ENCODE data around the gene HSP90AB1.

The HSP90AB1 gene

DNA sequence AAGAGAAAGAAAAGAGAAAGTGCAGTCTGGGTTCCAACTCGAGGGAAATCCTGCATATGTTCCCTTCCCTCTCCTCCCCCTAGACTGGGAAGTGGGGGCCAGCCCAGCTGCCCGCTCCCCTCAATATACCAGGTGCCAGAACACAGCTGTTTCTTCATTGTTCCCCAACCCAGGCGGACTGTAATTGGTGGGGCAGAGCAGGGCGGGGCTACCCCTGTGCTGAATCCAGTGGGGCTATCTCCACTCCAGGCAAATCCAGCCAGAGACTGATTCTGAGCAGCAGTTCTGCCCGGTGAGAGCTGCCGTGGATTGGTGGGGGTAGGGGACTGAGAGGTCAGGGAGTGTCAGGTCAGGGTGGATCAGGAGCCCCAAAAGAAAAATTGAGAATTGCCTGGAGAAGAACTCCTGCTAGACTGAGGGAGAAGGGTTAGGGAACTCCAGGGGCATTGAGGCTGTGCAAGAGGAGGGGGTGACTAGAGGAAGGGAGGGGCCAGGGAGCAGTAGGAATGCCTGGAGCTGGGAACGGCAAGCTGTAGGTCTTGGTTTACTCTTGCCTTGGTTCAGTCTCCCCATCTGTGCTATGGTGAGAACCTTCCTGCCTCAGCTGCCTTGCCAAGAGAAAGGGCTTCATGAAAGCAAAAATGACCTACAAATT lies 30.1 kb upstream of the HSP90AB1 start, which contains the start of gene MYMX:
Gene MYMX, plus strand, starts transcription at position 250 of the 655 bp plus-strand sequence. CDS start 546 bp downstream, outside the sequence.
- Histone ChIP-seq H3K4me3 (ENCODE audit: low read depth in 1 of 2, low read length in 2 of 2) (peak within 1 kb of the TSS in 1 of 2 donors; percentile 35), H3K27ac (ENCODE audit: low read depth, low read length) (peak within 1 kb of the TSS; percentile 80), H3K27me3 (ENCODE audit: control insufficient read depth in 1 of 2, insufficient read depth in 2 of 2, low read length in 2 of 2) (no peaks in the 10 kb centered on the region), H3K4me1 (ENCODE audit: insufficient read depth, low read length) (peaks cover 49% of the 10 kb centered on the region), H3K36me3 (ENCODE audit: insufficient read depth, low read length) (no peaks in the 10 kb centered on the region), H3K9me3 (ENCODE audit: low read length) (no peaks in the 10 kb centered on the region), H3K9ac (ENCODE audit: low read length) (peak within 1 kb of the TSS; percentile 4)

GRCh38 chr6:44217332-44218143 lies 29.4 kb upstream of the HSP90AB1 start:
- Histone ChIP-seq H3K4me1 (ENCODE audit: insufficient read depth, low read length) (peaks cover 55% of the 10 kb centered on the region), H3K27me3 (ENCODE audit: control insufficient read depth in 1 of 2, insufficient read depth in 2 of 2, low read length in 2 of 2) (no peaks in the 10 kb centered on the region), H3K36me3 (ENCODE audit: insufficient read depth, low read length) (no peaks in the 10 kb centered on the region), H3K9ac (ENCODE audit: low read length) (peak overlapping the region; percentile 4), H3K27ac (ENCODE audit: low read depth, low read length) (peak overlapping the region; percentile 80), H3K9me3 (ENCODE audit: low read length) (no peaks in the 10 kb centered on the region), H3K4me3 (ENCODE audit: low read depth in 1 of 2, low read length in 2 of 2) (peak overlapping the region in 1 of 2 donors; percentile 35)

DNA sequence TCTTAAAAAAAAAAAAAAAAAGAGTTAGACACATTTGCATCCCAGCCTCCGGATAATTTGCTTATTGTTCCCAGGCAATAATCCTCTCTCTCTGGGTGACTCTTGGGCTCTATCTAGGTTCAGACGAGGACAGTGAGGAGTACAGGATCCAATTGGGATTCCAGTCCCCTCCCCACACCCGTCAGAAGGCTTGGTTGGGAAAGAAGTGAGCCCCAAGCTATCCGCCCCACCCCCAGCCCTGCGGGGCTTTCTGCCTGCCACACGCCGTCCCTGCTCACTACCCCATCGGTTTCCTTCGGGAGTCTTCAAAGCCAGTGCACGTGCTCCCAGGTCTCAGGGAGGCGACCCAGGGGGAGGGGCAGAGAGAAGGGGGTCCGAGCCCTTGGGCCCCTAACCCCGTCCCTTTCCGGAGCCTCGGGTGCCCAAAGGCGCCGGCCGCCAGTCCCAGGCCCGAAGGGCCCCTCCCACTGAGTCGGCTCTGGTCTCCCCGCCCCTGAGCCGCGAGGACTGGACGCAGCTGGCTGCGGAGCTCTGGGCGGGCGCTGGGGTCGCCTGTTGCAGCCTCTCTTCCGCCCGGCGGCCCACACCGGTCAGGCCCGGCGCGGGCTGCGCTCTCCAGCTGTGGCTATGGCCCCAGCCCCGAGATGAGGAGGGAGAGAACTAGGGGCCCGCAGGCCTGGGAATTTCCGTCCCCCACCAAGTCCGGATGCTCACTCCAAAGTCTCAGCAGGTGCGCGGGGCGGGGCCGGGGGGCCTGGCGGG lies 27.7 kb upstream of the HSP90AB1 start:
- Histone ChIP-seq H3K27ac (ENCODE audit: low read depth, low read length) (peak overlapping the region; percentile 91), H3K36me3 (ENCODE audit: insufficient read depth, low read length) (no peaks in the 10 kb centered on the region), H3K4me3 (ENCODE audit: low read depth in 1 of 2, low read length in 2 of 2) (peak overlapping the region; percentile 40 to 64), H3K4me1 (ENCODE audit: insufficient read depth, low read length) (peaks cover 64% of the 10 kb centered on the region), H3K27me3 (ENCODE audit: control insufficient read depth in 1 of 2, insufficient read depth in 2 of 2, low read length in 2 of 2) (no peaks in the 10 kb centered on the region), H3K9me3 (ENCODE audit: low read length) (no peaks in the 10 kb centered on the region), H3K9ac (ENCODE audit: low read length) (no peak overlapping the region)

DNA sequence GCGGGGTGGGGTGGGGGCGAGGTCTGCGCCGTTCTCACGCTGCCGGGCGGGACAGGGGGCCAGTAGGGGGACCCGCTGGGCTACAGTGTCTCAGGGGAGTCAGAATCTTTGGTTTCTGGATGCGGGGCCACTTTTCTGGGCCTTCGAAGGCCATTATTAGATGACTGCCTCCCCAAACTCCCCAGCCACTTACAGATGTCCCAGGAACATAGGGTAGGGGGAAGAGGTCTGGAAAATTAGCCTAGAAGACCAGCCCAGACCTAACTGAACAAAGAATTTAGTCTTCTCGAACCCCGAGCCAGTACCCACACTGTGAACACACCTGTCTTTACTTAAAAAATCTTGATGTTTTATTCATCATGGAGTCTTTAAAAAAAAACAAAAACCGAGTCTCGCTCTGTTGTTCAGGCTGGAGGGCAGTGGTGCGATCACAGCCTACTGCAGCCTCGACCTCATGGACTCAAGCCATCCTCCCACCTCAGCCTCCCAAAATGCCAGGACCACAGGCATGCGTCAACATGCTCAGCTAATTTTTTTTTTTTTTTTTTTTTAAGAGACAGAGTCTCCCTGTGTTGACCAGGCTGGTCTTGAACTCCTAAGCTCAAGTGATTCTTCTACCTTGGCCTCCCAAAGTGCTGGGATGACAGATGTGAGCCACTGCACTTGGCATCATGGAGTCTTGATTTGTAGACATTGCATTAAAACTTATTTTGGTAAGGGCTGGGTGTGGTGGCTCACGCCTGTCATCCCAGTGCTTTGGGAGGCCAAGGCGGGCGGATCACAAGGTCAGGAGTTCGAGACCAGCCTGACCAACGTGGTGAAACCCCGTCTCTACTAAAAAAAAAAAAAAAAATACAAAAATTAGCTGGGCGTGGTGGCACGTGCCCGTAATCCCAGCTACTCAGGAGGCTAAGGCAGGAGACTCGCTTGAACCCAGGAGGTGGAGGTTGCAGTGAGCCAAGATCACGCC lies 26.8 kb upstream of the HSP90AB1 start:
- Histone ChIP-seq H3K9me3 (ENCODE audit: low read length) (no peaks in the 10 kb centered on the region), H3K4me3 (ENCODE audit: low read depth in 1 of 2, low read length in 2 of 2) (peak overlapping the region; percentile 48 to 72), H3K27me3 (ENCODE audit: control insufficient read depth in 1 of 2, insufficient read depth in 2 of 2, low read length in 2 of 2) (no peaks in the 10 kb centered on the region), H3K36me3 (ENCODE audit: insufficient read depth, low read length) (no peaks in the 10 kb centered on the region), H3K27ac (ENCODE audit: low read depth, low read length) (peak overlapping the region; percentile 83), H3K4me1 (ENCODE audit: insufficient read depth, low read length) (peaks cover 72% of the 10 kb centered on the region), H3K9ac (ENCODE audit: low read length) (peak overlapping the region; percentile 65)

- H3K9ac ChIP-seq (ENCODE audit: low read length), result no peak overlapping the region
- no peaks in the 10 kb centered on the region for H3K36me3 ChIP-seq (ENCODE audit: insufficient read depth, low read length)
- H3K4me3 ChIP-seq (ENCODE audit: low read depth in 1 of 2, low read length in 2 of 2), result peak overlapping the region in 1 of 2 donors; percentile 22
- peaks cover 78% of the 10 kb centered on the region for H3K4me1 ChIP-seq (ENCODE audit: insufficient read depth, low read length)
- peak overlapping the region; percentile 72 for H3K27ac ChIP-seq (ENCODE audit: low read depth, low read length)
- H3K9me3 ChIP-seq (ENCODE audit: low read length), result no peaks in the 10 kb centered on the region
- no peaks in the 10 kb centered on the region for H3K27me3 ChIP-seq (ENCODE audit: control insufficient read depth in 1 of 2, insufficient read depth in 2 of 2, low read length in 2 of 2)
These were observed 26.0 kb upstream of the HSP90AB1 start for GRCh38 chr6:44220913-44221290.

- no peaks in the 10 kb centered on the region for H3K27me3 ChIP-seq (ENCODE audit: control insufficient read depth in 1 of 2, insufficient read depth in 2 of 2, low read length in 2 of 2)
- H3K4me1 ChIP-seq (ENCODE audit: insufficient read depth, low read length), result peaks cover 78% of the 10 kb centered on the region
- no peak overlapping the region for H3K9ac ChIP-seq (ENCODE audit: low read length)
- peak overlapping the region in 1 of 2 donors; percentile 49 for H3K4me3 ChIP-seq (ENCODE audit: low read depth in 1 of 2, low read length in 2 of 2)
- no peaks in the 10 kb centered on the region for H3K36me3 ChIP-seq (ENCODE audit: insufficient read depth, low read length)
- peak overlapping the region; percentile 72 for H3K27ac ChIP-seq (ENCODE audit: low read depth, low read length)
- no peaks in the 10 kb centered on the region for H3K9me3 ChIP-seq (ENCODE audit: low read length)
These were observed 25.5 kb upstream of the HSP90AB1 start for GRCh38 chr6:44221291-44221960.

- no peaks in the 10 kb centered on the region for H3K9me3 ChIP-seq (ENCODE audit: low read length)
- no peak overlapping the region for H3K9ac ChIP-seq (ENCODE audit: low read length)
- no peaks in the 10 kb centered on the region for H3K27me3 ChIP-seq (ENCODE audit: control insufficient read depth in 1 of 2, insufficient read depth in 2 of 2, low read length in 2 of 2)
- H3K27ac ChIP-seq (ENCODE audit: low read depth, low read length), result peak overlapping the region; percentile 72
- H3K36me3 ChIP-seq (ENCODE audit: insufficient read depth, low read length), result no peaks in the 10 kb centered on the region
- peaks cover 78% of the 10 kb centered on the region for H3K4me1 ChIP-seq (ENCODE audit: insufficient read depth, low read length)
- peak overlapping the region in 1 of 2 donors; percentile 59 for H3K4me3 ChIP-seq (ENCODE audit: low read depth in 1 of 2, low read length in 2 of 2)
These were observed 25.0 kb upstream of the HSP90AB1 start for GRCh38 chr6:44221961-44222335.

- Histone ChIP-seq H3K9ac (ENCODE audit: low read length) (peak overlapping the region; percentile 66), H3K36me3 (ENCODE audit: insufficient read depth, low read length) (no peaks in the 10 kb centered on the region), H3K9me3 (ENCODE audit: low read length) (no peaks in the 10 kb centered on the region), H3K4me1 (ENCODE audit: insufficient read depth, low read length) (peaks cover 78% of the 10 kb centered on the region), H3K27me3 (ENCODE audit: control insufficient read depth in 1 of 2, insufficient read depth in 2 of 2, low read length in 2 of 2) (no peaks in the 10 kb centered on the region), H3K4me3 (ENCODE audit: low read depth in 1 of 2, low read length in 2 of 2) (peak overlapping the region; percentile 58 to 59), H3K27ac (ENCODE audit: low read depth, low read length) (peak overlapping the region; percentile 70)
These were observed 24.2 kb upstream of the HSP90AB1 start for GRCh38 chr6:44222486-44223318.

DNA sequence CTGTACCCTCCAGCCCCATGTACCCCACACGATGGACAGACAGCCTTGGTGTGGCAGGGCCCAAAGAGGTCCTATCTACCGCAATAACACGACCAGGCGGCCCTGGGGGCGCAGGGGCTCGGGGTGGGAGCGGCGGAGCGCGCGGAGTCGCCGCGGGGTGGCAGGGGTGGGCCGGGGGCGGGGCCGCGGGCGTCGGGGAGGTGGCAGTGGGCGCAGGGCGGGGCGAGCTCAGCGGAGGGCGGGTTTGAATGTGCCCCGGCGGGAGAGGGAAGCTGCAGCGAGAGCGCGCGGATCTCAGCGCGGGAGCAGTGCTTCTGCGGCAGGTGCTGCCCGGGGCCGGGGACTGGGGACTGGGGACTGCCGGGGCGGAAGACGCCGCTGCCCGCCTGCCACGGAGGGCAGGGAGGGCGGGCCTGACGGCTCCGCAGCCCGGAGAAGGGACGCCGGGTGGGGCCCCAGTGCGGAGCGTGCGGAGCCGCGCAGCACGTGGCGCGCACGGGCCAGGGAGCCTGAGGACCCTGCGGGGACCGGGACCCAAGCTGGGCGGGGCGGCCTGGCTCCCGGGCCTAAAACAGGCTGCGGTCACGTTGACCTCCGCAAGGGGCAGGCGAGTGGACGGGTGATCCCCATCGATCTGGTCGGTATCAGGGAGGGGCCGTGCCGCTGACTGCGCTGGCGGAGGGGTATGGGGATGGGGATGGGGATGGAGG lies 23.4 kb upstream of the HSP90AB1 start, which contains the start of gene SLC29A1:
Gene SLC29A1, plus strand, starts transcription at position 277 of the 710 bp plus-strand sequence. CDS start 3,719 bp downstream, outside the sequence.
- H3K4me1 ChIP-seq (ENCODE audit: insufficient read depth, low read length), result peaks cover 78% of the 10 kb centered on the region
- no peaks in the 10 kb centered on the region for H3K9me3 ChIP-seq (ENCODE audit: low read length)
- H3K27ac ChIP-seq (ENCODE audit: low read depth, low read length), result peak within 1 kb of the TSS; percentile 70
- peak within 1 kb of the TSS; percentile 66 for H3K9ac ChIP-seq (ENCODE audit: low read length)
- H3K4me3 ChIP-seq (ENCODE audit: low read depth in 1 of 2, low read length in 2 of 2), result peak within 1 kb of the TSS; percentile 58 to 71
- H3K27me3 ChIP-seq (ENCODE audit: control insufficient read depth in 1 of 2, insufficient read depth in 2 of 2, low read length in 2 of 2), result no peaks in the 10 kb centered on the region
- no peaks in the 10 kb centered on the region for H3K36me3 ChIP-seq (ENCODE audit: insufficient read depth, low read length)

All from muscle layer of colon (tissue), 2 donors.